ENCODE results near the gene TRIM45. TPM values are rescaled to one million over a fixed set of nuclear protein-coding genes. Genes with fewer than 3 reads are reported as not detected.

Gene TRIM45
- total RNA-seq, 1 experiment from 2014 or later = 11.7 TPM

DNA sequence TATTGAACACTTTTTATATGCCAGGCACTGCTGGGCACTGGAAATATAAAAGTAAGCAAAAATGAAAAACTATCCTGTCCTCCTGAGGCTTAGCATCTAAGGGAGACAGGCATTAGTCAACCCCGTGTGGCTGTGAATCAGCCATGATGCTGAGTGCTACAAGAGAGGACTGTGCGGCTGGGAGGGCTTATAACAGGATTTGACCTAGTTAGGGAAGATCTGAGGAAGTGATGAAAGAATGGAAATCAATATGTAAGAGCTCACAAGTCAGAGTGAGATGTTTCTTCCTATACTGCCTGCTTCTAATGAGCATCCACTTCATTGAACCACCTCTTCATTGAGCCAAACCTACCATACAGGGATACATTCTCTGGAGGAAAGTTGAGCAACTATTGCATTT is 15.1 kb downstream of the TRIM45 start:
- no peak overlapping the region for H4K5ac ChIP-seq (ENCODE audit: insufficient read length, low read depth, low read length)
- Mint-ChIP-seq H3K27ac (0 out of 7 replicates have a peak overlapping the region, but pooled peaks of 1 of the 3 experiments have one; percentile 11), H3K9me3 (no peaks in the 10 kb centered on the region), H3K27me3 (ENCODE audit: low read depth) (no peaks in the 10 kb centered on the region), H3K36me3 (ENCODE audit: insufficient read depth in 1 of 3, low read depth in 3 of 3) (peaks cover 26 to 78% (median 64%) of the 10 kb centered on the region in 3 experiments), H3K4me1 (no peaks in the 10 kb centered on the region), H3K4me3 (no peak overlapping the region)
- H2AK5ac ChIP-seq (ENCODE audit: insufficient read length, low read length) = no peak overlapping the region
- H3T11ph ChIP-seq (ENCODE audit: low read length) = no peak overlapping the region
- H4K91ac ChIP-seq (ENCODE audit: insufficient read length, low read depth, low read length) = no peak overlapping the region
- H3K56ac ChIP-seq (ENCODE audit: insufficient read length, low read depth, low read length) = no peak overlapping the region
- H3K23ac ChIP-seq (ENCODE audit: insufficient read length, low read depth, low read length) = no peak overlapping the region
- no CpG with 5 or more reads among the region's 2 CpGs for WGBS (ENCODE audit: extremely low coverage, insufficient read length, low lambda C conversion rate)
- H3K4me2 ChIP-seq (ENCODE audit: insufficient read depth, insufficient read length, low read length) = no peak overlapping the region
- H3K27ac ChIP-seq (ENCODE audit: insufficient read length, low read depth, low read length) = no peak overlapping the region
- no peaks in the 10 kb centered on the region for H4K20me1 ChIP-seq (ENCODE audit: control insufficient read depth, insufficient read depth, insufficient read length)
- no peak overlapping the region for H2BK12ac ChIP-seq (ENCODE audit: insufficient read length, low read depth, low read length)
- H3K79me1 ChIP-seq (ENCODE audit: insufficient read depth, low read depth, low read length, poor library complexity, severe bottlenecking) = no peaks in the 10 kb centered on the region
- no peak overlapping the region for H2BK15ac ChIP-seq (ENCODE audit: low read depth, low read length)
- H2BK5ac ChIP-seq (ENCODE audit: insufficient read length, low read length) = no peak overlapping the region
- no peaks in the 10 kb centered on the region for H3K79me2 ChIP-seq (ENCODE audit: insufficient read depth, low read length)
- no peak overlapping the region for H2BK120ac ChIP-seq (ENCODE audit: low read depth, low read length, poor library complexity, severe bottlenecking)
- no peak overlapping the region for H3K18ac ChIP-seq (ENCODE audit: insufficient read length, low read depth, low read length)
- H2BK20ac ChIP-seq (ENCODE audit: low read depth, low read length, poor library complexity, severe bottlenecking) = no peak overlapping the region
- no peak overlapping the region for H3K9ac ChIP-seq (ENCODE audit: extremely low read depth, insufficient read length, low read length)
- no peaks in the 10 kb centered on the region for H3K23me2 ChIP-seq (ENCODE audit: insufficient read length, low read depth, low read length, poor library complexity, severe bottlenecking)
- H2AFZ ChIP-seq (ENCODE audit: low read length) = no peak overlapping the region
- no peaks in the 10 kb centered on the region for H3K27me3 ChIP-seq (ENCODE audit: insufficient read depth, low read length)
- H3K4ac ChIP-seq (ENCODE audit: low read depth, low read length) = no peak overlapping the region
- no peak overlapping the region for H4K8ac ChIP-seq (replicated peaks; ENCODE audit: insufficient read length, low read depth, low read length)
- H3K9me3 ChIP-seq (ENCODE audit: control insufficient read depth, low read depth, low read length) = no peaks in the 10 kb centered on the region
- no peaks in the 10 kb centered on the region for H3K4me1 ChIP-seq (ENCODE audit: insufficient read depth, low read length)
- no peak overlapping the region for H3K14ac ChIP-seq (ENCODE audit: insufficient read depth, low read length)
- no peak for DNase-seq
- TF ChIP-seq, protein P1, sequence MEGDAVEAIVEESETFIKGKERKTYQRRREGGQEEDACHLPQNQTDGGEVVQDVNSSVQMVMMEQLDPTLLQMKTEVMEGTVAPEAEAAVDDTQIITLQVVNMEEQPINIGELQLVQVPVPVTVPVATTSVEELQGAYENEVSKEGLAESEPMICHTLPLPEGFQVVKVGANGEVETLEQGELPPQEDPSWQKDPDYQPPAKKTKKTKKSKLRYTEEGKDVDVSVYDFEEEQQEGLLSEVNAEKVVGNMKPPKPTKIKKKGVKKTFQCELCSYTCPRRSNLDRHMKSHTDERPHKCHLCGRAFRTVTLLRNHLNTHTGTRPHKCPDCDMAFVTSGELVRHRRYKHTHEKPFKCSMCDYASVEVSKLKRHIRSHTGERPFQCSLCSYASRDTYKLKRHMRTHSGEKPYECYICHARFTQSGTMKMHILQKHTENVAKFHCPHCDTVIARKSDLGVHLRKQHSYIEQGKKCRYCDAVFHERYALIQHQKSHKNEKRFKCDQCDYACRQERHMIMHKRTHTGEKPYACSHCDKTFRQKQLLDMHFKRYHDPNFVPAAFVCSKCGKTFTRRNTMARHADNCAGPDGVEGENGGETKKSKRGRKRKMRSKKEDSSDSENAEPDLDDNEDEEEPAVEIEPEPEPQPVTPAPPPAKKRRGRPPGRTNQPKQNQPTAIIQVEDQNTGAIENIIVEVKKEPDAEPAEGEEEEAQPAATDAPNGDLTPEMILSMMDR (conservative IDR thresholded peaks at IDR 0.05) = no peak

Data from H9 (cell line).